Suprapubic skin (tissue), 4 donors: ENCODE results near the gene CAMK1D. TPM values are rescaled to one million over a fixed set of nuclear protein-coding genes. Genes with fewer than 3 reads are reported as not detected.

ENCODE experiments used
- DNase-seq, 2 donors: peaks; one replicate each; pipeline ENCODE4 v3.0.0-alpha.2; 2019; ENCODE audit warnings: low spot score in 2 of 2
- H3K27ac ChIP-seq: fragments of 200-600 bp; sonication (generic); one replicate; pipeline ENCODE4 v1.5.1; 2019
- H3K27me3 ChIP-seq: fragments of 200-600 bp; sonication (generic); one replicate; pipeline ENCODE4 v1.5.1; 2019
- H3K36me3 ChIP-seq: fragments of 200-600 bp; sonication (generic); one replicate; pipeline ENCODE4 v1.5.1; 2019
- H3K4me1 ChIP-seq: fragments of 200-600 bp; sonication (generic); one replicate; pipeline ENCODE4 v1.5.1; 2019
- H3K4me3 ChIP-seq: fragments of 200-600 bp; sonication (generic); one replicate; pipeline ENCODE4 v1.5.1; 2019; ENCODE audit warnings: mild to moderate bottlenecking
- H3K9me3 ChIP-seq: fragments of 200-600 bp; sonication (generic); one replicate; pipeline ENCODE4 v1.5.1; 2019
- CTCF ChIP-seq, 2 donors: fragments of 200-600 bp in 1 of 2; fragments of 450-650 bp in 1 of 2; sonication (generic) in 1 of 2; IDR thresholded peaks; one replicate each; pipeline ENCODE4 v1.5.1; 2016 to 2019; ENCODE audit warnings: antibody characterized with exemption in 2 of 2, mild to moderate bottlenecking in 1 of 2, moderate library complexity in 1 of 2
- EP300 ChIP-seq: sonication (generic); formaldehyde crosslinking; IDR thresholded peaks from one replicate; pipeline ENCODE4 v1.6.1; 2017; ENCODE audit warnings: antibody characterized with exemption
- POLR2A ChIP-seq, 2 donors: fragments of 450-650 bp; IDR thresholded peaks; one replicate each; pipeline ENCODE4 v1.6.1; 2017; ENCODE audit warnings: antibody characterized with exemption in 2 of 2, mild to moderate bottlenecking in 2 of 2, moderate library complexity in 2 of 2
- POLR2AphosphoS5 ChIP-seq, 3 donors: sonication (generic); formaldehyde crosslinking; IDR thresholded peaks; one replicate each; pipeline ENCODE4 v1.6.1; 2017; ENCODE audit warnings: antibody characterized with exemption in 3 of 3
- WGBS: methylation state at CpG from one replicate; pipeline ENCODE4 v1.1.5; 2018; 5-methylcytosine and 5-hydroxymethylcytosine counted together
- total RNA-seq, 4 donors: library from RNA; depleted of rRNA; stranded (reverse); fragments of >200 nt; gene quantifications; one replicate each; pipeline ENCODE4 v1.1.0, GENCODE V29; 2016

Gene CAMK1D
- total RNA-seq, 4 donors from 2014 or later: 26.4 to 31.3 (median 30.2) TPM

GRCh38 chr10:12875100-12875499 lies 525.8 kb downstream of the CAMK1D start:
- Histone ChIP-seq H3K27ac (no peak overlapping the region), H3K36me3 (no peaks in the 10 kb centered on the region), H3K9me3 (no peaks in the 10 kb centered on the region), H3K4me3 (no peak overlapping the region), H3K4me1 (peaks cover 14% of the 10 kb centered on the region), H3K27me3 (no peaks in the 10 kb centered on the region)
- TF ChIP-seq EP300: no peak
- TF ChIP-seq POLR2AphosphoS5 (IDR thresholded peaks at IDR 0.05): no peak
- no peak for TF ChIP-seq CTCF (IDR thresholded peaks at IDR 0.05)
- TF ChIP-seq POLR2A (IDR thresholded peaks at IDR 0.05): no peak
- DNase-seq: no peak
- WGBS: 37% methylated on average over 5 of the region's 5 CpGs

GRCh38 chr10:12876266-12876665 lies 526.9 kb downstream of the CAMK1D start:
- no peaks in the 10 kb centered on the region for H3K36me3 ChIP-seq
- H3K27ac ChIP-seq: no peak overlapping the region
- DNase-seq: no peak
- no peak for TF ChIP-seq POLR2AphosphoS5 (IDR thresholded peaks at IDR 0.05)
- TF ChIP-seq CTCF (IDR thresholded peaks at IDR 0.05): no peak
- TF ChIP-seq POLR2A (IDR thresholded peaks at IDR 0.05): no peak
- no peak for TF ChIP-seq EP300
- no peaks in the 10 kb centered on the region for H3K9me3 ChIP-seq
- H3K4me3 ChIP-seq: no peak overlapping the region
- WGBS: 93% methylated on average over 4 of the region's 5 CpGs
- H3K4me1 ChIP-seq: peaks cover 14% of the 10 kb centered on the region
- no peaks in the 10 kb centered on the region for H3K27me3 ChIP-seq

GRCh38 chr10:12877150-12877549 lies 527.8 kb downstream of the CAMK1D start:
- no peaks in the 10 kb centered on the region for H3K9me3 ChIP-seq
- DNase-seq: no peak
- H3K36me3 ChIP-seq: no peaks in the 10 kb centered on the region
- H3K27ac ChIP-seq: no peak overlapping the region
- H3K4me1 ChIP-seq: peaks cover 14% of the 10 kb centered on the region
- H3K4me3 ChIP-seq: no peak overlapping the region
- 79% methylated on average over 3 of the region's 3 CpGs for WGBS
- no peak for TF ChIP-seq EP300
- no peak for TF ChIP-seq CTCF (IDR thresholded peaks at IDR 0.05)
- TF ChIP-seq POLR2A (IDR thresholded peaks at IDR 0.05): no peak
- TF ChIP-seq POLR2AphosphoS5 (IDR thresholded peaks at IDR 0.05): no peak
- no peaks in the 10 kb centered on the region for H3K27me3 ChIP-seq

GRCh38 chr10:12880423-12880822 lies 531.1 kb downstream of the CAMK1D start:
- Histone ChIP-seq H3K27ac (no peak overlapping the region), H3K27me3 (no peaks in the 10 kb centered on the region)
- DNase-seq: no peak

GRCh38 chr10:12884851-12885250 lies 535.5 kb downstream of the CAMK1D start:
- Histone ChIP-seq H3K9me3 (no peaks in the 10 kb centered on the region), H3K4me1 (peaks cover 9% of the 10 kb centered on the region), H3K36me3 (no peaks in the 10 kb centered on the region), H3K27ac (no peak overlapping the region), H3K4me3 (no peak overlapping the region), H3K27me3 (no peaks in the 10 kb centered on the region)
- TF ChIP-seq POLR2AphosphoS5 (IDR thresholded peaks at IDR 0.05): no peak
- TF ChIP-seq CTCF (IDR thresholded peaks at IDR 0.05): no peak
- TF ChIP-seq EP300: no peak
- no peak for TF ChIP-seq POLR2A (IDR thresholded peaks at IDR 0.05)
- WGBS: 70% methylated on average over 5 of the region's 6 CpGs
- DNase-seq: no peak

More at GRCh38 chr10:12880423-12880822, 531.1 kb downstream of the CAMK1D start:
- Histone ChIP-seq H3K9me3 (no peaks in the 10 kb centered on the region), H3K4me3 (no peak overlapping the region), H3K4me1 (peaks cover 4% of the 10 kb centered on the region), H3K36me3 (no peaks in the 10 kb centered on the region)
- TF ChIP-seq POLR2A (IDR thresholded peaks at IDR 0.05) (no peak), CTCF (IDR thresholded peaks at IDR 0.05) (no peak), POLR2AphosphoS5 (IDR thresholded peaks at IDR 0.05) (no peak), EP300 (no peak)

Other genes starting within 250 kb of the CAMK1D start
- 10 to 100 TPM in 1 of 4 donors, 1 to 10 TPM in 3; 3.5 to 18.3 (median 7.3) TPM for gene SEC61A2, start 219.9 kb upstream of the CAMK1D start, total RNA-seq
- 10 to 100 TPM; 37.2 to 49.2 (median 41.8) TPM for gene NUDT5, start 153.7 kb upstream of the CAMK1D start, total RNA-seq
- gene CDC123, start 153.4 kb upstream of the CAMK1D start, total RNA-seq: 10 to 100 TPM; 58.1 to 86.7 (median 69.3) TPM